GM18861 (cell line): ENCODE measurements around the gene DAP3.
"Not testable (repeated sequence)": the region's sequence is repeated elsewhere in the genome, so short reads cannot be mapped to it uniquely, and the experiment has no call there.

Experiments
- ATAC-seq: cut with Tn5 transposase; IDR thresholded peaks from one replicate; pipeline ENCODE4 v1.9.1; 2021; ENCODE audit not compliant: unreplicated experiment

The DAP3 gene

GRCh38 chr1:155717041-155717440 lies 28.1 kb downstream of the DAP3 start:
- peak; percentile 39 for ATAC-seq

- ATAC-seq: not testable (repeated sequence)
These were observed 29.7 kb downstream of the DAP3 start for GRCh38 chr1:155718524-155719115.

GRCh38 chr1:155719703-155720102 lies 30.8 kb downstream of the DAP3 start:
- no peak for ATAC-seq

- ATAC-seq: no peak
These were observed 36.3 kb downstream of the DAP3 start for GRCh38 chr1:155725142-155725541.

- no peak for ATAC-seq
These were observed 40.4 kb downstream of the DAP3 start for GRCh38 chr1:155729031-155729898.

- ATAC-seq: no peak
These were observed 52.1 kb downstream of the DAP3 start for GRCh38 chr1:155740995-155741394.

GRCh38 chr1:155741908-155742307 lies 53.0 kb downstream of the DAP3 start:
- ATAC-seq: no peak

GRCh38 chr1:155744711-155745283 lies 55.9 kb downstream of the DAP3 start:
- ATAC-seq: no peak

- peak; percentile 86 for ATAC-seq
These were observed 56.7 kb downstream of the DAP3 start for GRCh38 chr1:155745284-155746228.

- ATAC-seq: not testable (repeated sequence)
These were observed 58.7 kb downstream of the DAP3 start for GRCh38 chr1:155747586-155747985.

GRCh38 chr1:155748141-155748540 lies 59.2 kb downstream of the DAP3 start:
- not testable (repeated sequence) for ATAC-seq

- not testable (repeated sequence) for ATAC-seq
These were observed 70.1 kb downstream of the DAP3 start for GRCh38 chr1:155759017-155759416.

GRCh38 chr1:155759966-155760630 lies 71.2 kb downstream of the DAP3 start:
- no peak for ATAC-seq

- no peak for ATAC-seq
These were observed 72.0 kb downstream of the DAP3 start for GRCh38 chr1:155760751-155761475.

GRCh38 chr1:155761736-155762405 lies 73.0 kb downstream of the DAP3 start:
- ATAC-seq: no peak

- ATAC-seq: not testable (repeated sequence)
These were observed 74.4 kb downstream of the DAP3 start for GRCh38 chr1:155763090-155763815.

GRCh38 chr1:155763989-155764388 lies 75.1 kb downstream of the DAP3 start:
- ATAC-seq: not testable (repeated sequence)

GRCh38 chr1:155767399-155767989 lies 78.6 kb downstream of the DAP3 start:
- not testable (repeated sequence) for ATAC-seq
